PFSK-1 (cell line): ENCODE results near the gene HIC1.

Source experiments
- FOXP2 ChIP-seq: optimal IDR thresholded peaks from 2 replicates; pipeline ENCODE3; 2011; ENCODE audit warnings: borderline replicate concordance, control low read depth, inconsistent platforms; ENCODE audit not compliant: insufficient read depth; ENCODE audit errors: extremely low read length, extremely low read depth
- POLR2AphosphoS5 ChIP-seq: IDR thresholded peaks from 2 replicates; pipeline ENCODE4 v1.6.1; 2012; ENCODE audit warnings: low read depth, mild to moderate bottlenecking, control low read depth, low read length, moderate library complexity
- SIN3A ChIP-seq: IDR thresholded peaks from 2 replicates; pipeline ENCODE4 v1.6.1; 2012; ENCODE audit warnings: mild to moderate bottlenecking, low read length, moderate library complexity, borderline replicate concordance; ENCODE audit not compliant: insufficient read depth
- TAF1 ChIP-seq: IDR thresholded peaks from 2 replicates; pipeline ENCODE4 v1.6.1; 2012; ENCODE audit warnings: low read length, control low read depth, borderline replicate concordance; ENCODE audit not compliant: insufficient read depth
- TF ChIP-seq, protein P1 (sequence below), 2 experiments: IDR thresholded peaks; 2 replicates each; pipeline versions ENCODE4 v1.6.1 to v1.8.0; 2011 to 2012; ENCODE audit warnings: low read depth in 2 of 2, low read length in 2 of 2, control low read depth in 1 of 2, inconsistent platforms in 1 of 2, mild to moderate bottlenecking in 1 of 2, moderate library complexity in 1 of 2; ENCODE audit not compliant: insufficient read depth in 1 of 2

The HIC1 gene

GRCh38 chr17:2064980-2065785 lies 10.3 kb downstream of the HIC1 start:
- TF ChIP-seq, protein P1, sequence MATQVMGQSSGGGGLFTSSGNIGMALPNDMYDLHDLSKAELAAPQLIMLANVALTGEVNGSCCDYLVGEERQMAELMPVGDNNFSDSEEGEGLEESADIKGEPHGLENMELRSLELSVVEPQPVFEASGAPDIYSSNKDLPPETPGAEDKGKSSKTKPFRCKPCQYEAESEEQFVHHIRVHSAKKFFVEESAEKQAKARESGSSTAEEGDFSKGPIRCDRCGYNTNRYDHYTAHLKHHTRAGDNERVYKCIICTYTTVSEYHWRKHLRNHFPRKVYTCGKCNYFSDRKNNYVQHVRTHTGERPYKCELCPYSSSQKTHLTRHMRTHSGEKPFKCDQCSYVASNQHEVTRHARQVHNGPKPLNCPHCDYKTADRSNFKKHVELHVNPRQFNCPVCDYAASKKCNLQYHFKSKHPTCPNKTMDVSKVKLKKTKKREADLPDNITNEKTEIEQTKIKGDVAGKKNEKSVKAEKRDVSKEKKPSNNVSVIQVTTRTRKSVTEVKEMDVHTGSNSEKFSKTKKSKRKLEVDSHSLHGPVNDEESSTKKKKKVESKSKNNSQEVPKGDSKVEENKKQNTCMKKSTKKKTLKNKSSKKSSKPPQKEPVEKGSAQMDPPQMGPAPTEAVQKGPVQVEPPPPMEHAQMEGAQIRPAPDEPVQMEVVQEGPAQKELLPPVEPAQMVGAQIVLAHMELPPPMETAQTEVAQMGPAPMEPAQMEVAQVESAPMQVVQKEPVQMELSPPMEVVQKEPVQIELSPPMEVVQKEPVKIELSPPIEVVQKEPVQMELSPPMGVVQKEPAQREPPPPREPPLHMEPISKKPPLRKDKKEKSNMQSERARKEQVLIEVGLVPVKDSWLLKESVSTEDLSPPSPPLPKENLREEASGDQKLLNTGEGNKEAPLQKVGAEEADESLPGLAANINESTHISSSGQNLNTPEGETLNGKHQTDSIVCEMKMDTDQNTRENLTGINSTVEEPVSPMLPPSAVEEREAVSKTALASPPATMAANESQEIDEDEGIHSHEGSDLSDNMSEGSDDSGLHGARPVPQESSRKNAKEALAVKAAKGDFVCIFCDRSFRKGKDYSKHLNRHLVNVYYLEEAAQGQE (IDR thresholded peaks at IDR 0.05; ENCODE audit: insufficient read depth in 1 of 2, low read depth in 2 of 2, low read length in 2 of 2), result no peak
- no peak for TF ChIP-seq SIN3A
- TF ChIP-seq FOXP2, result peak; percentile 52
- TF ChIP-seq TAF1, result no peak
- TF ChIP-seq POLR2AphosphoS5, result 0 out of 2 replicates have a peak, but pooled peaks have one; percentile 38

GRCh38 chr17:2065949-2066400 lies 11.1 kb downstream of the HIC1 start:
- TF ChIP-seq SIN3A (no peak), POLR2AphosphoS5 (no peak), FOXP2 (no peak), TAF1 (no peak)
- TF ChIP-seq, protein P1 (IDR thresholded peaks at IDR 0.05; ENCODE audit: insufficient read depth in 1 of 2, low read depth in 2 of 2, low read length in 2 of 2), result no peak

- TF ChIP-seq, protein P1 (IDR thresholded peaks at IDR 0.05; ENCODE audit: insufficient read depth in 1 of 2, low read depth in 2 of 2, low read length in 2 of 2), result no peak
- TF ChIP-seq TAF1, result no peak
- no peak for TF ChIP-seq SIN3A
- TF ChIP-seq POLR2AphosphoS5, result no peak
- no peak for TF ChIP-seq FOXP2
Observed at GRCh38 chr17:2067048-2067561, 12.2 kb downstream of the HIC1 start.

DNA sequence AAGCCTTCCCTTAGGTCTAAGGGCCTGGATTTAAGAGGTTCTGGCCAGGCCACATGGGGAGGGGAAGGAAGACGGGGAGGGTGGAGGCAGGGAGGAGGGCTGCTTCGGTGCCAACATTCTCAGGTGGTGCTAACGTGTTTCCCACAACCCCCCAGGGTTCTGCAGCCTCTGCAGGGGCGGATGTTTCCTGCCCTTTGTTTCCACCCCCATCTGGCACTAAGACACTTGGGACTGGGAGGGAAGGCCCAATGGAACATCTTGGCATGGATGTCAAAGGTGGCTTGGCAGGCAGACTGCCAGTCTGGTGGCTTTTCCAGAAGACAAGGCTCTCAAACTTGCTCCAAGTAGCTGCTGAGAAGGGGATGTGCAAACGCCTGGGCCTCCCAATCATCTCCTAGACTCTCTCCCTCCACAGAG lies 12.7 kb downstream of the HIC1 start:
- TF ChIP-seq SIN3A (no peak), FOXP2 (no peak), TAF1 (no peak), POLR2AphosphoS5 (no peak)
- TF ChIP-seq, protein P1 (IDR thresholded peaks at IDR 0.05; ENCODE audit: insufficient read depth in 1 of 2, low read depth in 2 of 2, low read length in 2 of 2), result no peak
